NOMO-1 (cell line): ENCODE data around the gene NHERF1.

ENCODE experiments used
- DNase-seq, 2 experiments: peaks; one replicate each; lab custom pipeline; 2025; ENCODE audit not compliant: unreplicated experiment in 2 of 2; lab: John Stamatoyannopoulos, UW

Gene NHERF1

DNA sequence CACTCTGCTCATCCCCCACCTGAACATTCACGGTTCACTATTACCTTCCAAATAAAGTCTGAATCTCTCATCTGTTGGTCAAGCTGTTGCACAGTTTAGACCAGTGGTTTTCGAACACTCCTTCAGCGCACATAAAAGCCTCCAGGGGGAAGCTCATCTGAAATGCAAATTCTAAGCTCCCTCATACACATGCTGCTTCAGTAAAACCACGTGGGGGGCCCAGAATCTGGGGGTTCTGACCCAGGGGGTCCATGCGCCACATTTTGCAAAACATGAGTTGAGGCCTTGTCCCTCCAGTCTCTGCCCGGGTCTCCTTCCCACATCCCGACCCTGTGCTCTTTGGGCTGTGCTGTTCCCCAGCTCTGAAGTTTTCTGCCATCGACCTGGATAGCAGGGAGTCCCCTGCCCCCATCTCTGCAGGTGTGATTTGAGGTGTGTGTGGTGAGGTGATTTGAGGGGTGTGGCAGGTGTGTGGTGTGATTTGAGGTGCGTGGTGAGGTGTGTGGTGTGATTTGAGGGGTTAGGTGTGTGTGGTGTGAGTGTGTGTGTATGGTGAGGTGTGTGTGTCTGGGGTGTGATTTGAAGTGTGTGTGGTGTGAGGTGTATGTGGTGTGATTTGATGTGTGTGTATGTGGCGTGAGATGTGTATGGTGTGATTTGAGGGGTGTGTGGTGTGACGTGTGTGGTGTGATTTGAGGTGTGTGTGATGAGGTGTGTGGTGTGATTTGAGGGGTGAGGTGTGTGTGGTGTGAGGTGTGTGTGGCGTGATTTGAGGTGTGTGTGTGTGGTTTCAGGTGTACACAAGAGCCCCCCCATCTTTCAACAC lies 16.2 kb upstream of the NHERF1 start:
- DNase-seq, result no peak

DNA sequence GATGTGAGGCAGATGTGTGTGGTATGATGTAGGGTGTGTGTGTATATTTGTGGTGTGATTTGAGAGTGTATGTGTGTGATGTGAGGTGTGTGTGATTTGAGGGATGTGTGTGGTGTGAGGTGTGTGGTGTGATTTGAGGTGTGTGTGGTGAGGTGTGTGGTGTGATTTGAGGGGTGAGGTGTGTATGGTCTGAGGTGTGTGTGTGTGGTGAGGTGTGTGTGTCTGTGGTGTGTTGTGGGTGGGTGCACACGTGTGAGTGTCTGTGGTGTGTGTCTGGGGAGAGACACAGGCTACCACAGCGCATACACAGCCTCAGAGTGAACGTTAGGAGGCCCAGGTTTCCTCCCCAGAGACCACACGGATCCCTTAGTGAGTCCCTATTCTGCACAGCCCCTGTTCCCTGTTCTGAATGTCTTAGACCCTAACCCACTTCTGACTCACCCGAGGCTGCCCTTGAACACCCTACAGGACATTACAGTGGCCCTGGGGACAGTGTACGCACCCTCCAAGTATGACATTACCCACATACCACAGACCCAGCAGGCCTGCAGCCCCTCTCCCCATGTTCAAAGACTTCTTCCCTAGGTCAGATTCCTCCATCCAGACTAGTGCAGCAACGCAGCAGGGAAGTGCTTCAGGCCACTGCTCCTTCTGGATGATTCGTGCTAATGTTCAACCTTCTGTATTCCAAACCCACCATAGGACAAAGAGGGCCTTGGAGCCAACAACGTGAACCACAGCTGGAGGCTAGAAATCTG lies 14.9 kb upstream of the NHERF1 start:
- no peak for DNase-seq

DNA sequence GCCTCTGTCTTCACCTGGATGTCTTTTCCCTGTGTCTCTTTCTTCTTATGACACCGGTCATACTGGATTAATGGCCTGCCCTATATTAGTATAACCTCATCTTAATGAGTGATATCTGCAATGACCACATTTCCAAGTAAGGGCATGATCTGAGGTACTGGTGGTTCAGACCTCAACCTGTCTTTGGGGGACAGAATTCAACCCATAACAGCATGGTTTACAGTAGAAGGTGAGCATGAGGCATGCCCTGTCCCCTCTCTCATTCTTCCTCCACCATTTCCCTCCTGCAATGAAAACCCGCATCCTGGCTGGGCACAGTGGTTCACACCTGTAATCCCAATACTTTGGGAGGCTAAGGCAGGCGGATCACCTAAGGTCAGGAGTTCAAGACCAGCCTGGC lies 14.2 kb upstream of the NHERF1 start:
- no peak for DNase-seq

DNA sequence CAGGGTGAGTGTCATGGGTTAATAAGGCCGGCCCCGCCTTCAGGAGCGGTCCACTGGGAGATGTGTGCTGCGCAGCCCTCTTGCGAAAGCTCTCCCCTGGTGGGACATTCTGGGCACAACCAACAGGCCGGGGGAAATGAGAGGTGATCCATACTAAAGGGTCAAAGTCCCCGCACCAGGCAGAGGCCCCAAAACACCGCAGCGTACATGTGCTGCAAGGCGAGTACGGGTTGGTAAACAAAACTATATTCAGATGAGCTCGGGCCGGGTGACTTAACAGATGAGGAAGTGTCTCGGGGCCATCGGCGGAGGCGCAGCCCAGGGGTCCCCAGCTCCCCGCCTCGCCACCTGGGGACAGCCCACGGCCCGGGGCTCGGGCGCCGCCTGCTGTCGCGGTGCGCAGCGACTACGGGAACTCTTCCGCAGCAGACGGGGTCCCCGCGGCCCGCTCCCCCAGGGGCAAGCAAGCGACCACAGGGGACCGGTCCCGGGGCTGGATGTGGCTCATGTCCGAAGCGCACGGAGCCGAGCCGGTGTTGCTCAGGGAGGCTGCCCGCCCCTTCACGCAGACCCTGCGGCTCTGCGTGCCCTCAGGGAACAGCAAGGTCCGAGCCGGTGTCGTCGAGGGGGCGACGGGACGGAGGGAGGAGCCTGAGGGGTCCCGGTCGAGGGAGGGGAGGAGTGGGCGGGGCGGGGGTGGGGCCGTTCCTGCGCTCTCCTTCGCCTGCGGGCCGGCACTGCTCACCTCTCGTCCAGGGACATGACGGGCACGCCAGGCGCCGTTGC lies 11.7 kb upstream of the NHERF1 start, which contains the start of gene RAB37:
Gene RAB37, plus strand, starts transcription at position 744 of the 786 bp plus-strand sequence. Its CDS starts 17 bp downstream, at position 761.
- peak; percentile 97 to 99 for DNase-seq

DNA sequence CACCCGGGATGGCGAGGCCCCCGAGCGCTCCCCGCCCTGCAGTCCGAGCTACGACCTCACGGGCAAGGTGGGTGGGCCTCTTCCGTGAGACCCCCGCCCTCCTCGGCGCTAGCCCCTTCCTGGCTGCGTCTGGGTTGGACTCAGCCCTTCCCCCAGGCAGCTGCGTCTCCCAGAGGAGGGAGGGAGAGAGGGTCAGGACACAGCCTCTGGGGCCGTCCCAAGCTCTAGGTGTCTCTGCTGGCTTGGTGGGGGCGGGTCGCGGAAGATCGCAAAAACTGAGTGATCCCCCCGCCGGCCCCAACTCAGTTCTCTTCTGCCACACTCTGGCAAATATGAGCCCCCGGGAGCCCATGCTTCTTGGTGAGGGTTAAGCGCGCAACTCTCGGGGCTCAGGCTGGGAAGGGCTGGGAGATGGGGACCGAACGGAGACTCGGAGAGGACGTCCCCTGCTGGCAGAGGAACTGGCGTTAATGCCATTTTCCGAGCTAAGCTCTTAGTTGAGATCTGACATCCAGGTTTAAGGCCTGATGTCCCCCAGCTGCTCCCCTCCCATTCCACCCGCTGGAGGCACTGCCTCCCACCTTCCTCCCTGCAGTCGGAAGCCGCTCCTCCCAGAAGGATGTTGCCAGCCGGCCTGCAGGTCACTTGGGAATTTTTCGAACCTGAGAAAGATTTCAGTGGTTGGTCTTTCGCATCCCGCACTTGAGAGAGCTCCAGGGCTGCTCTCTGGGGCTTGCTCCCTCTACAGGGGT lies 11.0 kb upstream of the NHERF1 start:
- peak; percentile 55 for DNase-seq

DNA sequence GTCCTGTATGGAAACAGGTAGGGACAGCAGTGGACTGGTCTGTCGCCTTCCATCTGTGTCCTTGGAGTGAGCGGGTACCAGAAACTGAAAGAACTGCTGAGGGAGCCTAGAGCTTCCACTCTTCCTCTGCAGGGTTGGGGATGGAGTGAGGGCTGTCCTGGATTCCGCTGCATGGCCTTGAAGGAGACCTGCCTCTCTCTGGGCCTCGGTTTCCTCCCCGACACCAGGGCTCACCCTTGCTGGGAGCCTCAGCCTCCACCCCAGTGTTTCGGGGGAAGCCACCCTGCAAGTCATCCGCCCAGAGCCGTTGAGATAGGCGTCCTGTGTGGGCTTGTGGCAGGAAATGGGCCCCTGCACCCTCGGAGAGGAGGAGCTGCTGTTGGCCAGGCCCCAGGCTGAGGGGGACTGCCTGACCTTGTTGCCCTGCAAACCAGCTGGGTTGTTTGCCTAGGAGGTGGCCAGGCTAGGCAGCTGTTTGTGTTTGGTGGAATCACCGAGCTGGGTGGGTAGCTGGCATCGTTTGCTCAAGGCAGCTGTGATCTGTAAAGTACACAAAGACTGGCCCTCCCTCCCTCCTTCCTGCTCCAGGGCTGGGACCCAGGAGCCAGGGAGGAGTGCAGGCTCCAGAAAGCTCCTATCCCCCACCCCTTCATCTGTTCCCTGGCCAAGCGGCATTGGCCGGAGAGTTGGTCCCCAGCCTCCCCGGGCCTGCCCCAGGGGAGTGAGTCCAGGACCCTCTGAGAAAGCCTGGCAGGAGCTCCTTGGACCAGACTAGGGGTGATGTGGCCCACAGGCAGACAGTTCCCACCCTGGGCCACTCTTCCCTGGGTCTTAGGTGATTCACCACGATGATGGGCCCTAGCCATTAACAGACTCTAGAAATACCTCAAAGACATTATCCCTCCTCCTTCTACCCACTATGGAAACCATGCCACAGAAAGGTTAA lies 10.1 kb upstream of the NHERF1 start:
- peak; percentile 88 to 91 for DNase-seq

DNA sequence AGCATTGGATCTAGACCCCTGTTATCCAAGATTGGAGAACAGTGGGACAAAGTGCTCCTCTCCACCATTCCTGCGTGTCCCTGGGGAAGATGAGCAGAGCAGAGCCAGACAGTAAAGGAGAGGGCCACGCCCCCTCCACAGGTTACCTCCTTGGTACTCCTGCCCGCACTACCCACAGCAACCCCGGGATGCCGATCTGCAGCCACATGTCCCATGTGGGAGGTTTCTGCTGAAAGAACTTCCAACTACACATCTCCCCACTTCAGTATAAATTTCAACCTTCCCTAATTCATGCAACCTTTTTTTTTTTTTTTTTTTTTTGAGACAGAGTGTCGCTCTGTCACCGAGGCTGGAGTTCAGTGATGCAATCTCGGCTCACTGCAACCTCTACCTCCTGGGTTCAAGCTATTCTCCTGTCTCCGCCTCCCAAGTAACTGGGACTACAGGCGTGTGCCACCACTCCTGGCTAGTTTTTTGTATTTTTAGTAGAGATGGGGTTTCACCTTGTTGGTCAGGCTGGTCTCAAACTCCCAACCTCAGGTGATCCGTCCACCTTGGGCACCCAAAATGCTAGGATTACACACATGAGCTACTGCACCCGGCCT lies 9.1 kb upstream of the NHERF1 start:
- no peak for DNase-seq

DNA sequence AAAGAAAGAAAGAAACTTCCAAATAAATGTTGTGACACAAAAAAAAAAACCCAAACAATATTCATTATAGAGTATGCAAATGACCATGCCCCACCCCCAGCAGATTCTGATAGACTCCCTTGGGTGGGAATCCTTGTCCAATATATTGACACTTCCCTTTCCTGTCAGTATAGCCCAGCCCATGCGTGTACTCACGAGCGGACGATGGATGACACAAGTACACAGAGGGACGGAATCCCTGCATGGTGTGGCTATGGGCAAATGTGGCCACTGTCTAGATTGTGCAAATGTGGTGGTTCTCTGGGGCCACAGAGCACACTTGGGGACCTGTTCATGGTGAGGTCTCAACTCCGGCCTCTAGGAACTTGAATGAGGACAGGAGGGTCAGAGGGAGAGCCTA lies 8.3 kb upstream of the NHERF1 start:
- peak in 1 of 2 experiments; percentile 17 for DNase-seq

DNA sequence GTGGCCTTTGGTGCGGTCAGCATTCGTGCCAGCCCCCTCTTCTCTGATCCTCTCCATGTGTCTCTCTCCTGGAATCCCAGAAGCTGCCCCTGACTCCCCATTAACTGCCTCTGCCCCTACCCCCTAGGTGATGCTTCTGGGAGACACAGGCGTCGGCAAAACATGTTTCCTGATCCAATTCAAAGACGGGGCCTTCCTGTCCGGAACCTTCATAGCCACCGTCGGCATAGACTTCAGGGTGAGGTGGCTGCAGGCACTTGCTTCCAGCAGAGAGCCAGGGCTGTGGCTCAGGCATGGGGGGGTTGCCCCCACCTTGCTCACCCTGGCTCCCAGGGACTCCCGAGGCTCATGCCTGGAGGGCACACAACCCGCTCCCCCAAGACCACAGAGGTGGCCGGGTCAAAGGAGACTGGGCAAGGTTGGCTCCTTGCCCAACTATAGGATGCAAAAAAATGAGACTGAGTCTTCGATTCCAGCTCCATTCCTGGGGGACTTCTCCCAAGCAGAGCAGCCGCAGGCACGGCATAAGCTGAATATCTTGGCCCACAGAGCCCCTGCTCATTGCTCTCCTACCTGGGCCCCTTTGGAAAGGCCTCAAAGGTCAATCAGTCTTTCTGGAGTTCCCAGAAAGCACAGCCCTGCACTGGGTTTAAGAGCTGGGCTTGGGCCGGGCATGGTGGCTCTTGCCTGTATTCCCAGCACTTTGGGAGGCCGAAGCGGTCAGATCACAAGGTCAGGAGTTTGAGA lies 7.6 kb upstream of the NHERF1 start:
- no peak for DNase-seq

DNA sequence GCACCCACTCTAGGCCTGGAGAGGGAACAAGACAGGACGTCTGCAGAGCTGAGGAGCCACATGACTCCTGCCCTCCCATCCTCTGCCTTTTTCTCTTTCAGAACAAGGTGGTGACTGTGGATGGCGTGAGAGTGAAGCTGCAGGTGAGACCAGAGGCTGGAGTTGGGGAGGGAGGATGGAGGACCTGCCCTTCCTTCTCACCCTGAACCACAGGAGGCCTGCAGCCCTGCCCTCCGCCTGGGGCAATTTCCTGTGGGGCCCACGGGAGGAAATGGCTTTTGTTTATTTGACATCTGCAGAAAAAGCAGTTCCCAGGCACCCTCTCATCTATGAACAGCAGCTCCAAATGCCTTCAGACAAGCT lies 6.3 kb upstream of the NHERF1 start:
- peak; percentile 83 to 89 for DNase-seq

DNA sequence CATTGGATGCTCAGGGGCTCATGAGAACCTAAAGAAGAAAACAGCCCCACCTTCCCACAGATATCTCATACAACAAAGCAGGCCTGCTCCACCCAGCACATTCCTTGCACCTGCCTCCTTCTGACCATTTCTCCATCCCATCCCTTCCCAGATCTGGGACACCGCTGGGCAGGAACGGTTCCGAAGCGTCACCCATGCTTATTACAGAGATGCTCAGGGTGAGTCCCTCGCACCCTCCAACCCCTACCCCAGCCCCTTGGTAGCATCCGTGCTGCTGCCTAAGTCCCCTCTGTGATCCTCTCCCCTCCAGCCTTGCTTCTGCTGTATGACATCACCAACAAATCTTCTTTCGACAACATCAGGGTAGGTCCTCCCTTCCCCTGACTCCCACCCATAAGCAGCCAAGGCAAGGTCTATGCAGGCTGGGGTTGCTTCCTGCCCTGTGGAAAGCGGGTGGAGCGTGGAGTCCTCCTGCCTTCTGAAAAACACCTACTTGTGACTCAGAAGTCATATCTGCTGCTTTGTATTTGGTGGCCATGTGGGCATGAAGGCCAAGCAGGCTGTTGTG lies 5.4 kb upstream of the NHERF1 start:
- no peak for DNase-seq

DNA sequence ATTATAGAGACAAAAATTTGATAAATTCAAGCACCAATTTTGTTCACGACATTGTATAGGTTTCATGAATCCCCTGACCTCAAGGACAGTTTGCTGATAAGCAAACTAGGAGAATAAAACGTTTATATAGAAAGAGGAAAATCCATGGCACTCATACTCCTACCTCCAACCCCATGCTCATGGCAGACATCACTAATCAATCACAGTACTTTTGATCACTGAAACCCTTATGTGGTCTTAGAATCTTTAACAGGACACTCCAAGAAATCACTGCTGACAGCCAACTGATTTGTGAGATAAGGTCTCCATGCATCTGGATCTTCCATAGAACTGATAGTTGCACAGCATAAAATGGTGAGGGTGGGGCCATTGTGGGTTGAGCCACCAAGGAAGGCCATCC lies 4.7 kb upstream of the NHERF1 start:
- no peak for DNase-seq

DNA sequence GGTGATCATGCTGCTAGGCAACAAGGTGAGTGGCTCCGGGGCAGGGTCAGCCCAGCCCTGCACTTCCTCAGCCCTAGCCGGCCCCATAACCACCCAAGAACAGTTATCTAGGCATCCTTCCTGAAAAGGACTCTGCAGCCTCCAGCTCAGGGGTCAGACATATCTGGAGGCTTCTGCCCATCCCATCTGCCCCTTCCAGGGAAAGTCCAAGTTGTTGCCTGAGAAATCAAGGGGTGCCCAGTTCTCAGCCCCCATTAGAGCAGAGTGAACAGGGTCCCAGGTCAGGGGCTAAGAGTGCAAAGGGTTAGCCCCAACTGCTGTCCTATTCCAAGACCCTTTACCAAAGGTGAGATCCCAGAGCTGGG lies 4.1 kb upstream of the NHERF1 start:
- no peak for DNase-seq

DNA sequence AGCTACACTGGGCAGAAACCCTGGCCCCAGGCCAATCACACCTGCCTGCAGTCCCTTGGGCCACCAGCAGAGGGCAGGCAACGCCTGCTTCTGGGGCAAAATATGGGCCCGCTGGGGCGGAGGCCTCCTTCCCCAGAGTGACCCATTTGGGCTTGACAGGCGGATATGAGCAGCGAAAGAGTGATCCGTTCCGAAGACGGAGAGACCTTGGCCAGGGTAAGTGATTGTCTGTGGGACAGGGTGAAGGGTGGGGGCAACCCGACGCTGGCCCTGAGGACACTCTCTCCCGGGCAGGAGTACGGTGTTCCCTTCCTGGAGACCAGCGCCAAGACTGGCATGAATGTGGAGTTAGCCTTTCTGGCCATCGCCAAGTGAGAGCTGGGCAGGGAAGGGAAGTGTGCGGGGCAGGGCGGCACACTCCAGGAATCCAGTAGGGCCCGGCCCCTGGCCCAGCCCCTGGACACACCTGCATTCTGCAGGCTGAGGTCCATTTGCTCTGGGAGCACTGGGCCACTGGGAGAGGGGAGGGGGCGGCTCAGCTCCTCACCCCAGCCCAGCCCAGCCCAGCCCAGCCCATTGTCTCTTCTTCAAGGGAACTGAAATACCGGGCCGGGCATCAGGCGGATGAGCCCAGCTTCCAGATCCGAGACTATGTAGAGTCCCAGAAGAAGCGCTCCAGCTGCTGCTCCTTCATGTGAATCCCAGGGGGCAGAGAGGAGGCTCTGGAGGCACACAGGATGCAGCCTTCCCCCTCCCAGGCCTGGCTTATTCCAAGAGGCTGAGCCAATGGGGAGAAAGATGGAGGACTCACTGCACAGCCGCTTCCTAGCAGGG lies 3.5 kb upstream of the NHERF1 start:
- peak; percentile 20 to 49 for DNase-seq

DNA sequence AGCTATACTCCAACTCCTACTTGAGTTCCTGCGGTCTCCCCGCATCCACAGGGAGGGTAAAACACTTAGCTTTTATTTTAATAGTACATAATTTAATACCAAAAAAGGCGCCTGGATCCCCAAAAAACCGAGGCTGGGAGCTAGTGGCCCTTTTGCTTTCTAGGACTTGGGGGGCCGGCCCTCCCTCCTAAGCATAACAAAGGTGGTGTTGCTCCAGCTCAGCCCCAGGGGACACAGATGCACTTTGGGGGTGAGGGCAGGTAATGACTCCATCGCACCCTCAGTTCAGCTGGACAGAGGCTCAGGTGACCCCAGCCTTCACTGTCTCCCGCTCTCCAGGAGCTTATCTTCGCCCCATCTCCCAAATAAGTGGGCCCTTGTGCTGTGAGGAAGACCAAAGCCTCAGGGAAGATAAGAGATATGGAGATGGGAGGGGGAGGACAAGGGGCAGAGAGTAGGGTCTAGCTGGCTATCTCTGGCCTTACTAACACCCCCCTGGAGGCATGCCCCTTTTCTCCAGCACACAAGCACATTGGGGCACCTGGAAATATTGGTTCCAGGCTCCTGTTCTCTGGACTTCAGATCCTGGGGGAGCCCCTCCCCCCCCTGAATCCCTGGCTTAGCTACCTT lies 2.8 kb upstream of the NHERF1 start:
- no peak for DNase-seq

DNA sequence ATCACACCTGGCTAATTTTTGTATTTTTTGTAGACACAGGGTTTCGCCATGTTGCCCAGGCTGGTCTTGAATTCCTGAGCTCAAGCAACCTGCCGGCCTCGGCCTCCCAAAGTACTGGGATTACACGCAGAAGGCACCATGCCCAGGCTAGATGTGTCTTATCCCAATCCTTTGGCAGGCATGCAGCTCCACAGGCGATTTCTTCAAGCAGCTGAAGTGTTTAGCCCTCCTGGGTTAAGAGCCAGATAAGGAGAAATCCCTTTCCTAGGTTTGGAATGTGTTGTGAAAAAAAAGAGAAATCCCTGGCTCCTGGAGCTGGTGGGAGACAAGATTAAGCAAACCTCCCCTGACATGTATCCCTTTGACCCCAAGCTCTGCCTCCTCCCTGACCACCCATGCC lies 2.1 kb upstream of the NHERF1 start:
- no peak for DNase-seq

DNA sequence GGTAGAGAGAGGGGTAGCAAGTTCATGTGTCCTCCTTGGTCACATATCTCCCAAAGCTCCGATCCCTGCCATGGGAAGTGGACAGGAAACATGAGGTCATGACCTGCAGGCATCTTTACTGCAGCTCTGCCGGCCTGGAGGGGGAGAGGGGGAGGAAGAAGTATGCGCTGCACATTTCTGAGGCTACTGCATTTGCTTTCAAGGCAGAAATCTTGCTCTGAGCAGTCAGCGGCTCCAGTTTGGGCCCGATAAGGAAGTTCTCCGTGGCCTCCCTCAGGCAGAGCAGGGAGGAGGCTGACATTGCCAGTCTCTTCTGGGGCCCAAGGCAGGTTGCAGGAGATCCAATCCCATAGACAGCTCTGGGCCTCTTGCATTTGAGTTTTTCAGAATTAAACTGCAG lies 1.5 kb upstream of the NHERF1 start:
- DNase-seq, result peak; percentile 37 to 47
